K562 (cell line): ENCODE data around the gene CENPB. TPM values are rescaled to one million over a fixed set of nuclear protein-coding genes. Genes with fewer than 3 reads are reported as not detected.

Experiments
- ATAC-seq: fragments of 200-7000 bp; cut with Tn5 transposase; 3 replicates; pipeline ENCODE4 v1.9.1; 2020; ENCODE audit warnings: moderate library complexity
- BruUV-seq: library from RNA; stranded (reverse); fragments of 400-500 nt; replicated peaks from 2 replicates; lab custom pipeline; 2021; lab: Mats Ljungman, UMichigan
- CTCF ChIA-PET: fragments of 300-600 bp; formaldehyde crosslinking; extraction: SDS; loops from one replicate; lab custom pipeline; 2021; ENCODE audit warnings: low intra/inter-chr PET ratio; lab: Yijun Ruan, JAX
- POLR2A ChIA-PET: fragments of 300-600, 350-650 bp; sonication (Branson Sonifier 250); formaldehyde crosslinking; extraction: SDS; loops from one replicate; lab custom pipeline; 2021; ENCODE audit warnings: antibody characterized with exemption, inconsistent platforms; lab: Yijun Ruan, JAX
- DNase-seq, 4 experiments: peaks; one replicate each; pipeline versions ENCODE4 v3.0.0 to v3.0.0-alpha.2; 2011 to 2018; ENCODE audit warnings: low spot score in 3 of 4, mixed read lengths in 3 of 4; ENCODE audit errors: extremely low read depth in 1 of 4
- FAIRE-seq: peaks from 2 replicates; lab custom pipeline; 2011; peaks lifted over from hg19 to GRCh38; lab: Jason Lieb, UNC
- H2AFZ ChIP-seq: 2 replicates; pipeline ENCODE4 v1.6.0; 2011; ENCODE audit warnings: low read depth, low read length, control low read depth, inconsistent platforms
- H3K27ac ChIP-seq: fragments of 200-600 bp; 3 replicates; pipeline ENCODE4 v1.8.0; 2011; ENCODE audit warnings: low read depth, mild to moderate bottlenecking, control low read depth, inconsistent platforms, low read length, moderate library complexity, mixed read lengths; ENCODE audit errors: extremely low read depth
- H3K27me3 ChIP-seq, 2 experiments: fragments of 300-600 bp in 1 of 2; 2 replicates in 1 of 2; 3 replicates in 1 of 2; pipeline versions ENCODE4 v1.6.0 to v1.8.0; 2011; ENCODE audit warnings: inconsistent platforms in 2 of 2, low read length in 2 of 2, mild to moderate bottlenecking in 1 of 2, mixed read lengths in 1 of 2, moderate library complexity in 1 of 2; ENCODE audit not compliant: control insufficient read depth in 2 of 2, insufficient read depth in 2 of 2
- H3K36me3 ChIP-seq: fragments of 300-600 bp; 3 replicates; pipeline ENCODE4 v1.8.0; 2011; ENCODE audit warnings: mild to moderate bottlenecking, low read length, inconsistent platforms; ENCODE audit not compliant: control insufficient read depth, insufficient read depth
- H3K4me1 ChIP-seq, 2 experiments: fragments of 200-600 bp in 1 of 2; replicated peaks in 1 of 2; 2 replicates in 1 of 2; 3 replicates in 1 of 2; pipeline versions ENCODE4 v1.5.1 to v1.8.0; 2011; ENCODE audit warnings: inconsistent platforms in 2 of 2, low read length in 2 of 2, mild to moderate bottlenecking in 1 of 2, mixed read lengths in 1 of 2, moderate library complexity in 1 of 2; ENCODE audit not compliant: control insufficient read depth in 2 of 2, insufficient read depth in 2 of 2
- H3K4me2 ChIP-seq: 2 replicates; pipeline ENCODE4 v1.6.1; 2011; ENCODE audit warnings: low read length, control low read depth, inconsistent platforms, mixed read lengths; ENCODE audit not compliant: insufficient read depth
- H3K4me3 ChIP-seq: fragments of 200-600 bp; sonication (generic), shearing (Covaris generic); 2 replicates; pipeline ENCODE4 v1.5.1; 2016; ENCODE audit warnings: control low read depth, inconsistent platforms
- H3K79me2 ChIP-seq: fragments of 200-600 bp; 3 replicates; pipeline ENCODE4 v1.8.0; 2011; ENCODE audit warnings: low read length, inconsistent platforms; ENCODE audit not compliant: control insufficient read depth, insufficient read depth
- H3K9ac ChIP-seq, 2 experiments: 2 replicates each; pipeline versions ENCODE4 v1.6.0 to v1.6.1; 2011; ENCODE audit warnings: low read depth in 2 of 2, low read length in 2 of 2, control low read depth in 1 of 2, inconsistent platforms in 1 of 2, mild to moderate bottlenecking in 1 of 2, mixed read lengths in 1 of 2; ENCODE audit not compliant: insufficient read depth in 1 of 2
- H3K9me1 ChIP-seq: one replicate; pipeline ENCODE4 v1.6.0; 2011; ENCODE audit warnings: inconsistent platforms, mild to moderate bottlenecking, low read length, moderate library complexity; ENCODE audit not compliant: control insufficient read depth, insufficient read depth
- H3K9me3 ChIP-seq: replicated peaks from 2 replicates; pipeline ENCODE4 v1.5.1; 2011; ENCODE audit warnings: low read depth, low read length, inconsistent platforms; ENCODE audit not compliant: control insufficient read depth, insufficient read depth
- H4K20me1 ChIP-seq: replicated peaks from 2 replicates; pipeline ENCODE4 v1.6.1; 2011; ENCODE audit warnings: low read length, inconsistent platforms, mixed read lengths; ENCODE audit not compliant: control insufficient read depth, insufficient read depth
- ETV5 ChIP-seq: sonication (generic); formaldehyde crosslinking; IDR thresholded peaks from 2 replicates; pipeline ENCODE4 v1.4.0; 2020; ENCODE audit warnings: low read depth, mild to moderate bottlenecking, missing genetic modification reagents
- POLR2G ChIP-seq: fragments of 200-400 bp; formaldehyde crosslinking; IDR thresholded peaks from 2 replicates; pipeline ENCODE4 v1.6.1; 2017; ENCODE audit warnings: low read depth, mild to moderate bottlenecking, antibody characterized with exemption, low read length, moderate library complexity
- RBM17 ChIP-seq: fragments of 200-400 bp; formaldehyde crosslinking; IDR thresholded peaks from 2 replicates; pipeline ENCODE4 v1.6.1; 2017; ENCODE audit warnings: low read depth, mild to moderate bottlenecking, low read length, borderline replicate concordance
- SMC3 ChIP-seq: conservative IDR thresholded peaks from 2 replicates; pipeline ENCODE4 v1.6.1; 2011; ENCODE audit warnings: low read depth, low read length, improper control_type of control experiment; ENCODE audit not compliant: insufficient read depth
- ZNF121 ChIP-seq: sonication (generic); formaldehyde crosslinking; conservative IDR thresholded peaks from 2 replicates; pipeline ENCODE4 v1.8.0; 2022; ENCODE audit warnings: missing genetic modification reagents
- ZNF133 ChIP-seq: fragments of 250-450 bp; sonication (Bioruptor Pico); IDR thresholded peaks from 2 replicates; pipeline ENCODE4 v1.4.0; 2020; ENCODE audit warnings: mild to moderate bottlenecking
- WGBS: fragments of 100-300 bp; shearing (Covaris generic); methylation state at CpG from one replicate; pipeline ENCODE4 v1.1.6; 2016; ENCODE audit warnings: low coverage, mixed read lengths; ENCODE audit not compliant: insufficient coverage; ENCODE audit errors: missing lambda C conversion rate; 5-methylcytosine and 5-hydroxymethylcytosine counted together
- in situ Hi-C: fragments of 300-500 bp; cut with MboI; formaldehyde crosslinking; loops from 4 replicates; pipeline ENCODE4 v1.15.0; 2018; ENCODE audit warnings: inconsistent platforms, mixed read lengths
- intact Hi-C: fragments of 100-400 bp; cut with micrococcal nuclease; formaldehyde crosslinking; loops from 2 replicates; pipeline ENCODE4 v1.14.2; 2022
- polyA plus RNA-seq, 8 experiments: library from polyadenylated mRNA; depleted of rRNA in 4 of 8; stranded (reverse) in 5 of 8; unstranded in 3 of 8; fragments of >200 nt; fragmentation: Nextera tagmentation in 2 of 8; fragmentation: Illumina TruSeq in 1 of 8; extraction: Ambion mirVana in 2 of 8; extraction: Trizol in 1 of 8; gene quantifications; 2 replicates each; pipeline versions ENCODE4 v1.2.1 to v1.2.3, GENCODE V29; 2011 to 2014; ENCODE audit warnings: inconsistent platforms in 1 of 8, missing spikeins in 1 of 8
- total RNA-seq, 7 experiments: library from RNA; depleted of rRNA in 6 of 7; stranded (reverse); fragments of >200 nt in 6 of 7; fragmentation: Illumina TruSeq in 2 of 7; extraction: Trizol in 2 of 7; gene quantifications; 2 replicates each; pipeline versions ENCODE4 v1.2.1 to v1.2.3, GENCODE V29; 2011 to 2021; ENCODE audit warnings: low replicate concordance in 1 of 7
- TF ChIP-seq, protein P1 (sequence below): fragments of 250-450 bp; sonication (Bioruptor Pico); IDR thresholded peaks from 2 replicates; pipeline ENCODE4 v1.4.0; 2020; ENCODE audit warnings: mild to moderate bottlenecking, moderate library complexity
- TF ChIP-seq, protein P2 (sequence below): sonication (generic); formaldehyde crosslinking; IDR thresholded peaks from 2 replicates; pipeline ENCODE4 v1.8.1; 2023; ENCODE audit warnings: mild to moderate bottlenecking, missing genetic modification reagents, moderate library complexity

Gene CENPB
- total and polyA plus RNA-seq, 9 of the 15 experiments (the other 6 are each of a cell fraction or from before 2014, with no cell fraction given) = 0.17 to 70.8 (median 24.9) TPM

GRCh38 chr20:3755814-3756480, 30.6 kb downstream of the CENPB start:
- H3K4me3 ChIP-seq = no peak overlapping the region
- FAIRE-seq (no peak), ATAC-seq (no peak), DNase-seq (no peak)
- POLR2A ChIA-PET = no interaction called here
- intact Hi-C loops (no loop called here), in situ Hi-C loops (no loop called here)
- no peak overlapping the region for H3K4me2 ChIP-seq
- peaks cover 0 to 16% of the 10 kb centered on the region in 2 experiments; a peak in 2 of 5 replicates for H3K4me1 ChIP-seq
- H3K9ac ChIP-seq = no peak overlapping the region; a peak in 1 of 4 replicates
- H3K27ac ChIP-seq = no peak overlapping the region
- BruUV-seq = no TSS peak
- no peaks in the 10 kb centered on the region; the same call in 2 of the 3 replicates for H3K79me2 ChIP-seq
- H3K9me1 ChIP-seq = peaks cover 2% of the 10 kb centered on the region
- H3K9me3 ChIP-seq = no peaks in the 10 kb centered on the region
- CTCF ChIA-PET = no interaction called here
- WGBS = 90% methylated on average over 4 of the region's 5 CpGs
- peaks cover 55% of the 10 kb centered on the region; the same call in 2 of the 3 replicates for H3K36me3 ChIP-seq
- no peak overlapping the region for H2AFZ ChIP-seq
- no peaks in the 10 kb centered on the region for H4K20me1 ChIP-seq
- TF ChIP-seq POLR2G = no peak
- TF ChIP-seq ZNF121 = no peak
- TF ChIP-seq SMC3 = no peak
- no peak for TF ChIP-seq ZNF133 (CRISPR knock-in tag)
- no peak for TF ChIP-seq RBM17
- TF ChIP-seq, protein P1, sequence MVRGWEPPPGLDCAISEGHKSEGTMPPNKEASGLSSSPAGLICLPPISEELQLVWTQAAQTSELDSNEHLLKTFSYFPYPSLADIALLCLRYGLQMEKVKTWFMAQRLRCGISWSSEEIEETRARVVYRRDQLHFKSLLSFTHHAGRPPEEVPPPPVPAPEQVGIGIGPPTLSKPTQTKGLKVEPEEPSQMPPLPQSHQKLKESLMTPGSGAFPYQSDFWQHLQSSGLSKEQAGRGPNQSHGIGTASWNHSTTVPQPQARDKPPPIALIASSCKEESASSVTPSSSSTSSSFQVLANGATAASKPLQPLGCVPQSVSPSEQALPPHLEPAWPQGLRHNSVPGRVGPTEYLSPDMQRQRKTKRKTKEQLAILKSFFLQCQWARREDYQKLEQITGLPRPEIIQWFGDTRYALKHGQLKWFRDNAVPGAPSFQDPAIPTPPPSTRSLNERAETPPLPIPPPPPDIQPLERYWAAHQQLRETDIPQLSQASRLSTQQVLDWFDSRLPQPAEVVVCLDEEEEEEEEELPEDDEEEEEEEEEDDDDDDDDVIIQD (CRISPR knock-in tag) = no peak
- no peak for TF ChIP-seq ETV5 (CRISPR knock-in tag)
- TF ChIP-seq, protein P2, sequence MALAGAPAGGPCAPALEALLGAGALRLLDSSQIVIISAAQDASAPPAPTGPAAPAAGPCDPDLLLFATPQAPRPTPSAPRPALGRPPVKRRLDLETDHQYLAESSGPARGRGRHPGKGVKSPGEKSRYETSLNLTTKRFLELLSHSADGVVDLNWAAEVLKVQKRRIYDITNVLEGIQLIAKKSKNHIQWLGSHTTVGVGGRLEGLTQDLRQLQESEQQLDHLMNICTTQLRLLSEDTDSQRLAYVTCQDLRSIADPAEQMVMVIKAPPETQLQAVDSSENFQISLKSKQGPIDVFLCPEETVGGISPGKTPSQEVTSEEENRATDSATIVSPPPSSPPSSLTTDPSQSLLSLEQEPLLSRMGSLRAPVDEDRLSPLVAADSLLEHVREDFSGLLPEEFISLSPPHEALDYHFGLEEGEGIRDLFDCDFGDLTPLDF (CRISPR knock-in tag) = no peak
- no peaks in the 10 kb centered on the region for H3K27me3 ChIP-seq
